Mucosa of rectum (tissue), 2 donors: ENCODE data around the gene SMIM1.
"Not testable (repeated sequence)": the region's sequence is repeated elsewhere in the genome, so short reads cannot be mapped to it uniquely, and the experiment has no call there.

Source experiments
- H3K27ac ChIP-seq, 2 donors: one replicate each; pipeline ENCODE4 v1.7.0; 2013; ENCODE audit warnings: inconsistent platforms in 2 of 2, low read depth in 2 of 2, low read length in 2 of 2
- H3K27me3 ChIP-seq, 2 donors: one replicate each; pipeline ENCODE4 v1.7.0; 2013; ENCODE audit warnings: low read length in 2 of 2; ENCODE audit not compliant: control insufficient read depth in 2 of 2, insufficient read depth in 2 of 2
- H3K36me3 ChIP-seq, 2 donors: one replicate each; pipeline ENCODE4 v1.7.0; 2013; ENCODE audit warnings: low read length in 2 of 2; ENCODE audit not compliant: control insufficient read depth in 2 of 2, insufficient read depth in 2 of 2
- H3K4me1 ChIP-seq, 2 donors: one replicate each; pipeline ENCODE4 v1.7.0; 2013; ENCODE audit warnings: low read length in 2 of 2, mild to moderate bottlenecking in 1 of 2; ENCODE audit not compliant: control insufficient read depth in 2 of 2, insufficient read depth in 2 of 2
- H3K4me3 ChIP-seq, 2 donors: one replicate each; pipeline ENCODE4 v1.7.0; 2013; ENCODE audit warnings: low read length in 2 of 2
- H3K9ac ChIP-seq, 2 donors: one replicate each; pipeline ENCODE4 v1.7.0; 2013; ENCODE audit warnings: low read length in 2 of 2, low read depth in 1 of 2, mild to moderate bottlenecking in 1 of 2
- H3K9me3 ChIP-seq, 2 donors: one replicate each; pipeline ENCODE4 v1.7.0; 2013; ENCODE audit warnings: low read length in 2 of 2; ENCODE audit not compliant: control insufficient read depth in 2 of 2
- donor health status: healthy.
- donor health status: Normal muscosa, but diverticular disease.

SMIM1 gene

GRCh38 chr1:3772715-3773571 lies at the start of gene SMIM1:
Gene SMIM1 (plus strand): TSS chr1:3772749. CDS start chr1:3775374, 2,625 bp downstream.
- peak within 1 kb of the TSS; percentile 17 to 42 for H3K9ac ChIP-seq
- H3K4me1 ChIP-seq, result peaks cover 15 to 23% of the 10 kb centered on the region in 2 donors

GRCh38 chr1:3722846-3723245 lies 49.7 kb upstream of the SMIM1 start:
- H3K27ac ChIP-seq, result no peak overlapping the region
- H3K27me3 ChIP-seq, result peaks cover 0 to 1% of the 10 kb centered on the region in 2 donors
- H3K9ac ChIP-seq, result no peak overlapping the region
- no peak overlapping the region for H3K4me3 ChIP-seq
- no peaks in the 10 kb centered on the region for H3K36me3 ChIP-seq
- no peaks in the 10 kb centered on the region for H3K9me3 ChIP-seq
- H3K4me1 ChIP-seq, result no peaks in the 10 kb centered on the region

More at GRCh38 chr1:3772715-3773571, at the start of gene SMIM1:
- Histone ChIP-seq H3K27me3 (peaks cover 0 to 4% of the 10 kb centered on the region in 2 donors), H3K9me3 (no peaks in the 10 kb centered on the region), H3K36me3 (no peaks in the 10 kb centered on the region), H3K27ac (no peak within 1 kb of the TSS), H3K4me3 (peak within 1 kb of the TSS; percentile 54 to 61)

GRCh38 chr1:3724416-3725030 lies 48.0 kb upstream of the SMIM1 start:
- H3K9me3 ChIP-seq, H3K27me3 ChIP-seq, H3K4me3 ChIP-seq, H3K36me3 ChIP-seq, H3K9ac ChIP-seq, H3K27ac ChIP-seq, H3K4me1 ChIP-seq: not testable (repeated sequence)

- no peaks in the 10 kb centered on the region for H3K36me3 ChIP-seq
- no peak overlapping the region for H3K9ac ChIP-seq
- H3K27me3 ChIP-seq, result peaks cover 0 to 2% of the 10 kb centered on the region in 2 donors
- no peak overlapping the region for H3K27ac ChIP-seq
- H3K4me3 ChIP-seq, result no peak overlapping the region
- no peaks in the 10 kb centered on the region for H3K9me3 ChIP-seq
- no peaks in the 10 kb centered on the region for H3K4me1 ChIP-seq
Measured at GRCh38 chr1:3725366-3725765, 47.2 kb upstream of the SMIM1 start.

- Histone ChIP-seq H3K9me3 (no peaks in the 10 kb centered on the region), H3K27me3 (peaks cover 0 to 2% of the 10 kb centered on the region in 2 donors), H3K4me3 (no peak overlapping the region), H3K9ac (no peak overlapping the region), H3K4me1 (no peaks in the 10 kb centered on the region), H3K27ac (no peak overlapping the region), H3K36me3 (no peaks in the 10 kb centered on the region)
Measured at GRCh38 chr1:3727042-3727824, 45.3 kb upstream of the SMIM1 start.

- no peaks in the 10 kb centered on the region for H3K4me1 ChIP-seq
- peaks cover 0 to 2% of the 10 kb centered on the region in 2 donors for H3K27me3 ChIP-seq
- H3K36me3 ChIP-seq, result no peaks in the 10 kb centered on the region
- H3K9me3 ChIP-seq, result no peaks in the 10 kb centered on the region
- H3K9ac ChIP-seq, result no peak overlapping the region
- no peak overlapping the region for H3K27ac ChIP-seq
- no peak overlapping the region for H3K4me3 ChIP-seq
Measured at GRCh38 chr1:3727825-3728776, 44.4 kb upstream of the SMIM1 start.

GRCh38 chr1:3729594-3730542 lies 42.7 kb upstream of the SMIM1 start:
- Histone ChIP-seq H3K27ac (no peak overlapping the region), H3K27me3 (peaks cover 0 to 2% of the 10 kb centered on the region in 2 donors), H3K4me3 (no peak overlapping the region), H3K9me3 (no peaks in the 10 kb centered on the region), H3K9ac (no peak overlapping the region), H3K36me3 (no peaks in the 10 kb centered on the region), H3K4me1 (no peaks in the 10 kb centered on the region)

- Histone ChIP-seq H3K4me3 (no peak overlapping the region), H3K9ac (no peak overlapping the region), H3K27ac (no peak overlapping the region), H3K9me3 (no peaks in the 10 kb centered on the region), H3K36me3 (no peaks in the 10 kb centered on the region), H3K4me1 (no peaks in the 10 kb centered on the region), H3K27me3 (peaks cover 0 to 2% of the 10 kb centered on the region in 2 donors)
Measured at GRCh38 chr1:3730543-3731247, 41.9 kb upstream of the SMIM1 start.
